Measurements from ENCODE around the gene RNF125.

DNA sequence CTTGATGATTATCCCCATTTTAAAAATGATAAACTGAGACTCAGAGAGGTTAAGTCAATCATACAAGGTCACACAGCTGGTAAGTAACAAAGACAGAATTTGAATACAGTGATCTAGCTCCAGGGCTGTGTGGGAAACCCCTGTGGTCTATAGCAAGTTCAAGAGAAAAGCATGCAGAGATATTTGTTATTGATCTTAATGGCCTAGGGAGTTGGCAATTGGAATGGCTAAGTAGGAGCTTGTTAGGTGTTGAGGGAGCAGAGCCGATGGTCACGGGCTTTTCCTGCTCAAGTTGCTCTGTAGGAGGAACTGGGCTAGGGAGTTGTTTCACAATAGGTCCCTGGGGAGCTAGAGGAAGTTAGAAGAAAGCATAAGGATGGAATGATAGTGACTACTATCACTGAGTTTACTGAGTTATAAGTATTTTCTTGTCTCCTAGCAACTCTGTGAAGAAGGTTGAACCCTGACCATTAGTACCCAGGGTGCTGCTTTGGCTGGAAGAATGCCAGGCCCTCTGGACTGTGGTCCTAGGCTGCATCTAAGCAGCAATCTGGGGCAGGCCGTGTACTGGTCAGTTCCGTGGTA is 30.0 kb downstream of the RNF125 start:
- TF ChIP-seq, protein P1, sequence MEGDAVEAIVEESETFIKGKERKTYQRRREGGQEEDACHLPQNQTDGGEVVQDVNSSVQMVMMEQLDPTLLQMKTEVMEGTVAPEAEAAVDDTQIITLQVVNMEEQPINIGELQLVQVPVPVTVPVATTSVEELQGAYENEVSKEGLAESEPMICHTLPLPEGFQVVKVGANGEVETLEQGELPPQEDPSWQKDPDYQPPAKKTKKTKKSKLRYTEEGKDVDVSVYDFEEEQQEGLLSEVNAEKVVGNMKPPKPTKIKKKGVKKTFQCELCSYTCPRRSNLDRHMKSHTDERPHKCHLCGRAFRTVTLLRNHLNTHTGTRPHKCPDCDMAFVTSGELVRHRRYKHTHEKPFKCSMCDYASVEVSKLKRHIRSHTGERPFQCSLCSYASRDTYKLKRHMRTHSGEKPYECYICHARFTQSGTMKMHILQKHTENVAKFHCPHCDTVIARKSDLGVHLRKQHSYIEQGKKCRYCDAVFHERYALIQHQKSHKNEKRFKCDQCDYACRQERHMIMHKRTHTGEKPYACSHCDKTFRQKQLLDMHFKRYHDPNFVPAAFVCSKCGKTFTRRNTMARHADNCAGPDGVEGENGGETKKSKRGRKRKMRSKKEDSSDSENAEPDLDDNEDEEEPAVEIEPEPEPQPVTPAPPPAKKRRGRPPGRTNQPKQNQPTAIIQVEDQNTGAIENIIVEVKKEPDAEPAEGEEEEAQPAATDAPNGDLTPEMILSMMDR (IDR thresholded peaks at IDR 0.05; ENCODE audit: low read depth, low read length) = no peak
- no peak for TF ChIP-seq EZH2phosphoT487 (IDR thresholded peaks at IDR 0.05; ENCODE audit: low read depth)

Data from OCI-LY3 (cell line).